Transverse colon (tissue), 4 donors: ENCODE results near the gene WASL. TPM values are rescaled to one million over a fixed set of nuclear protein-coding genes. Genes with fewer than 3 reads are reported as not detected.
A peak's percentile ranks its signal among the peaks of the same experiment; 100 is the strongest.
"Not testable (repeated sequence)": the region's sequence is repeated elsewhere in the genome, so short reads cannot be mapped to it uniquely, and the experiment has no call there.

Source experiments
- DNase-seq: peaks from one replicate; pipeline ENCODE4 v3.0.0-alpha.2; 2019
- H3K27ac ChIP-seq, 4 donors: fragments of 200-600 bp; sonication (generic); 2 replicates each; pipeline ENCODE4 v1.5.1; 2016 to 2018; ENCODE audit warnings: inconsistent platforms in 4 of 4
- H3K27me3 ChIP-seq: fragments of 200-600 bp; sonication (generic); 2 replicates; pipeline ENCODE4 v1.5.1; 2017; ENCODE audit warnings: inconsistent platforms
- H3K36me3 ChIP-seq, 4 donors: fragments of 200-600 bp; sonication (generic); 2 replicates each; pipeline ENCODE4 v1.5.1; 2017 to 2019; ENCODE audit warnings: inconsistent platforms in 4 of 4
- H3K4me1 ChIP-seq, 4 donors: fragments of 200-600 bp; sonication (generic); 2 replicates each; pipeline ENCODE4 v1.5.1; 2017 to 2020; ENCODE audit warnings: inconsistent platforms in 4 of 4
- H3K4me3 ChIP-seq, 4 donors: fragments of 200-600 bp; sonication (generic); 1 replicate in 1 of 4; 2 replicates in 3 of 4; pipeline versions ENCODE4 v1.5.1 to v1.6.1; 2017 to 2019; ENCODE audit warnings: inconsistent platforms in 4 of 4
- H3K9me3 ChIP-seq, 2 donors: fragments of 200-600 bp; sonication (generic); 2 replicates each; pipeline ENCODE4 v1.5.1; 2017 to 2019; ENCODE audit warnings: inconsistent platforms in 2 of 2
- EP300 ChIP-seq: sonication (generic); formaldehyde crosslinking; IDR thresholded peaks from one replicate; pipeline ENCODE4 v1.6.1; 2017; ENCODE audit warnings: antibody characterized with exemption, low read depth
- POLR2A ChIP-seq: fragments of 450-650 bp; IDR thresholded peaks from one replicate; pipeline ENCODE4 v1.6.1; 2016; ENCODE audit warnings: antibody characterized with exemption, mild to moderate bottlenecking, moderate library complexity
- POLR2AphosphoS5 ChIP-seq, 3 donors: sonication (generic); formaldehyde crosslinking; IDR thresholded peaks; one replicate each; pipeline ENCODE4 v1.6.1; 2016; ENCODE audit warnings: antibody characterized with exemption in 3 of 3
- WGBS, 2 donors: methylation state at CpG; one replicate each; pipeline ENCODE4 v1.1.5; 2018; ENCODE audit warnings: low coverage in 1 of 2; 5-methylcytosine and 5-hydroxymethylcytosine counted together
- in situ Hi-C, 4 donors: fragments of 200-750 bp; cut with MboI; loops; one replicate each; pipeline versions ENCODE4 v1.15.0 to v1.15.1; 2017; ENCODE audit warnings: low sequenced_read_pairs in 3 of 4, low pct_ligation_motif_present in 1 of 4, low pct_unique_long_range_greater_than_20kb in 1 of 4
- intact Hi-C: fragments of 100-400 bp; cut with DNase I; formaldehyde crosslinking; loops from one replicate; pipeline ENCODE4 v1.15.1; 2023; ENCODE audit warnings: low total_unique reads
- total RNA-seq, 4 donors: library from RNA; depleted of rRNA; stranded (reverse); fragments of >200 nt; gene quantifications; one replicate each; pipeline ENCODE4 v1.1.0, GENCODE V29; 2016
- TF ChIP-seq, protein P1 (sequence below), 5 experiments: fragments of 200-600 bp in 3 of 5; fragments of 450-650 bp in 2 of 5; sonication (generic) in 3 of 5; IDR thresholded peaks; 1 replicate in 2 of 5; 2 replicates in 3 of 5; pipeline ENCODE4 v1.5.1; 2016 to 2017; ENCODE audit warnings: antibody characterized with exemption in 5 of 5, inconsistent platforms in 3 of 5, mild to moderate bottlenecking in 2 of 5, moderate library complexity in 1 of 5

Gene WASL
- total RNA-seq, 4 donors from 2014 or later: 30.1 to 97.8 (median 65.7) TPM

DNA sequence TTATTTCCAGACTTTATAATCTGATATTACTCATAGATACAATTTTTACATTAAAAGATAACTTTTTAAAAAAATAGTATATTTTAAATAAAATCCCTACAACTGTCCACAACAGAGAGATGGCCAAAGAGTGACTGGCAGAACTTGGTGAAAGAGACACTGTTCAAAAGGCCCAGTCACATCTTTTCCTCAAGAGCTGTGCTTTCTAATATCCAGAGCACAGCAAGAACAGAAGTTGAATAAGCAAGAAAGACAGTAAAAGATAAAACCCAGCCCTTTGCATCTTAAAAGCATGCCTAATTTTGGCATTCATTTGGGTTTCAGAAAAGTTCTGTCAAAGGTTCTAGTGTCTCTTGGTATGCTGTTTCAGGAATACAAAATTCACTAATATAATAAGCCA is 6.9 kb downstream of the WASL start:
- no peaks in the 10 kb centered on the region for H3K27me3 ChIP-seq
- no peaks in the 10 kb centered on the region for H3K36me3 ChIP-seq
- no peak for DNase-seq
- H3K9me3 ChIP-seq: no peaks in the 10 kb centered on the region
- peaks cover 24 to 75% (median 47%) of the 10 kb centered on the region in 4 donors for H3K4me1 ChIP-seq
- in situ Hi-C loops: no loop called here
- TF ChIP-seq EP300 (no peak), POLR2A (no peak), POLR2AphosphoS5 (IDR thresholded peaks at IDR 0.05) (no peak)
- TF ChIP-seq, protein P1, sequence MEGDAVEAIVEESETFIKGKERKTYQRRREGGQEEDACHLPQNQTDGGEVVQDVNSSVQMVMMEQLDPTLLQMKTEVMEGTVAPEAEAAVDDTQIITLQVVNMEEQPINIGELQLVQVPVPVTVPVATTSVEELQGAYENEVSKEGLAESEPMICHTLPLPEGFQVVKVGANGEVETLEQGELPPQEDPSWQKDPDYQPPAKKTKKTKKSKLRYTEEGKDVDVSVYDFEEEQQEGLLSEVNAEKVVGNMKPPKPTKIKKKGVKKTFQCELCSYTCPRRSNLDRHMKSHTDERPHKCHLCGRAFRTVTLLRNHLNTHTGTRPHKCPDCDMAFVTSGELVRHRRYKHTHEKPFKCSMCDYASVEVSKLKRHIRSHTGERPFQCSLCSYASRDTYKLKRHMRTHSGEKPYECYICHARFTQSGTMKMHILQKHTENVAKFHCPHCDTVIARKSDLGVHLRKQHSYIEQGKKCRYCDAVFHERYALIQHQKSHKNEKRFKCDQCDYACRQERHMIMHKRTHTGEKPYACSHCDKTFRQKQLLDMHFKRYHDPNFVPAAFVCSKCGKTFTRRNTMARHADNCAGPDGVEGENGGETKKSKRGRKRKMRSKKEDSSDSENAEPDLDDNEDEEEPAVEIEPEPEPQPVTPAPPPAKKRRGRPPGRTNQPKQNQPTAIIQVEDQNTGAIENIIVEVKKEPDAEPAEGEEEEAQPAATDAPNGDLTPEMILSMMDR (IDR thresholded peaks at IDR 0.05): no peak
- H3K4me3 ChIP-seq: no peak overlapping the region
- intact Hi-C loops: no loop called here
- no peak overlapping the region for H3K27ac ChIP-seq

DNA sequence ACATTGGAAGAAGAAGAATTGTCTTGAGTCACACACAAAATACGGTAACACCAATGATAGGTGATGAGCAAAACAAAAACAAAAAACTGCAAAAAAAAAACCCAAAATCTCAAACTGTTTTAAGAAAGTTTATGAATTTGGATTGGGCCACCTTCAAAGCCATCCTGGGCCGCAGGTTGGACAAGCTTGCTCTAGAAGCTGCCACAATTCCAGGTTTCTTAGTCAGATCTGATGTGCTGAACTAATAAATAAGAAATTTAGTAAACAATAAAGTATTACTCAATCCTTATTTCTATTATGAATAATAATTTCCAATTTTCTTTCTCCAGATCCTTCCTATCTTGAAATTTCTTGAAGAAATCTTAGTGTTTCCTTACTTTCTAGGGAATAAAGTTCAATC is 10.0 kb downstream of the WASL start:
- intact Hi-C loops (no loop called here), in situ Hi-C loops (no loop called here)
- Histone ChIP-seq H3K27ac (peak overlapping the region; percentile 19 to 34 (median 27)), H3K27me3 (no peaks in the 10 kb centered on the region), H3K4me3 (no peak overlapping the region), H3K9me3 (peaks cover 0 to 5% of the 10 kb centered on the region in 2 donors), H3K36me3 (no peaks in the 10 kb centered on the region), H3K4me1 (peaks cover 6 to 61% (median 27%) of the 10 kb centered on the region in 4 donors)
- DNase-seq: no peak
- 89 to 100% methylated on average over 2 of the region's 2 CpGs for WGBS, 2 donors
- TF ChIP-seq POLR2AphosphoS5 (IDR thresholded peaks at IDR 0.05) (no peak), POLR2A (no peak), EP300 (no peak)
- TF ChIP-seq, protein P1 (IDR thresholded peaks at IDR 0.05): no peak

DNA sequence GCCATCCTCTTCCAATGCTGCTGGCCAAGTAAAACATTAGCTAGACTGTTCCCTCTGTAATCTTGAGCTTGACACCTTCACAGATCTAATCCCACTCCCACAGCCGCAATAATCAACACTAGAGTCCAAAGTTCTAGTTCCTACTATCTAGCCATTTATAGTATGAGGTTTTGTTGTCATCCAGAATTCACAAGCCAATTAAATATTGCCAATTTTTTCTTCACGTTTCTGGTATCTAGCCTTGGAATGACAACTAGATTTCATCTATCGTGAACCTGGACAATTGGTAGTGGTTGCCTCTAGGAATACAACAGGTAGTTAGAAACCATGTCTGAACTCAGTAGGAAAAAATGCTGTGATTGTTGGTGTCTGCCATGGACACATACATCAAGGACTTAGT is 10.4 kb downstream of the WASL start:
- no peak for DNase-seq
- in situ Hi-C loops (no loop called here), intact Hi-C loops (no loop called here)
- 57 to 58% methylated on average over 3 of the region's 3 CpGs for WGBS, 2 donors
- Histone ChIP-seq H3K27me3 (no peaks in the 10 kb centered on the region), H3K27ac (peak overlapping the region; percentile 19 to 34 (median 27)), H3K36me3 (no peaks in the 10 kb centered on the region), H3K4me1 (peaks cover 2 to 56% (median 23%) of the 10 kb centered on the region in 4 donors), H3K4me3 (no peak overlapping the region), H3K9me3 (peaks cover 0 to 5% of the 10 kb centered on the region in 2 donors)
- TF ChIP-seq POLR2AphosphoS5 (IDR thresholded peaks at IDR 0.05) (peak in 1 of 3 donors; percentile 37), POLR2A (no peak)

DNA sequence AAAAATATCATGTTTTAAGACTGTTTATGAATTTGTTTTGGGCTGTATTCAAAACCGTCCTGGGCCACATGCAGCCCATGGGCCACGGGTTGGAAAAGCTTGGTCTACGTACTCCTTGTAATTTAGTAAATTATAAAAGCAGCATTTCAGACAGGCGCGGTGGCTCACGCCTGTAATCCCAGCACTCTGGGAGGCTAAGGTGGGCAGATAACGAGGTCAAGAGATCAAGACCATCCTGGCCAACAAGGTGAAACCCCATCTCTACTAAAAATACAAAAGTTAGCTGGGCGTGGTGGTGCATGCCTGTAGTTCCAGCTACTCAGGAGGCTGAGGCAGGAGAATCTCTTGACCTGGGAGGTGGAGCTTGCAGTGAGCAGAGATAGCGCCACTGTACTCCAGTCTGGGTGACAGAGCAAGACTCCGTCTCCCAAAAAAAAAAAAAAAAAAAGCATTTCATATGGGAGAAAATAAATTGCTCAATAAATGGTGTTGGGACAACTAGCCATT is 11.6 kb downstream of the WASL start:
- intact Hi-C loops, H3K36me3 ChIP-seq, H3K9me3 ChIP-seq, in situ Hi-C loops, H3K4me3 ChIP-seq, DNase-seq, H3K27ac ChIP-seq, H3K27me3 ChIP-seq: not testable (repeated sequence)
- WGBS, 2 donors: 94 to 97% methylated on average over 8 to 10 of the region's 10 CpGs
- peaks cover 0 to 45% (median 16%) of the 10 kb centered on the region in 4 donors for H3K4me1 ChIP-seq

DNA sequence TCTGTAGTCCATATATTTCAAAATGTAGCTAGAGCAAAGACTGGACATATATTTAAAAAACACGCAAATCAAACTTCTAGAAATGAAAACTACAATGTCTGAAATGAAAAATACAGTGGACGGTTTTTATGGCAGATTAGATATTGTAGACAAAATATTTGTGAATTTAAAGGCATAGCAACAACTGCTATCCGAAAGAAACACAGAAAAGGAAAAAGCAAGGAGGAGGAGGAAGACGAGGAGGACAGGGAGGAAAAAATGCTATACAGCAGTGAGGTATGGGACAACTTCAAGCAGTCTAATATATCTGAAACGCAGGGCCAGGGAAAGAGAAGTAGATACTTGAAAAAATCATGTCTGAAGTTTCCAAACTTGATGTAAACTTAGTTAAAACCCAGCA is 13.3 kb downstream of the WASL start:
- DNase-seq: no peak
- in situ Hi-C loops: no loop called here
- H3K9me3 ChIP-seq: peaks cover 4 to 5% of the 10 kb centered on the region in 2 donors
- H3K4me3 ChIP-seq: no peak overlapping the region
- WGBS, 2 donors: 78 to 82% methylated on average over 3 to 5 of the region's 5 CpGs
- peaks cover 0 to 43% (median 10%) of the 10 kb centered on the region in 4 donors for H3K4me1 ChIP-seq
- no peaks in the 10 kb centered on the region for H3K36me3 ChIP-seq
- no peak for TF ChIP-seq EP300
- TF ChIP-seq, protein P1 (IDR thresholded peaks at IDR 0.05): no peak
- no peak for TF ChIP-seq POLR2AphosphoS5 (IDR thresholded peaks at IDR 0.05)
- no peak for TF ChIP-seq POLR2A
- intact Hi-C loops: no loop called here
- H3K27me3 ChIP-seq: no peaks in the 10 kb centered on the region
- no peak overlapping the region for H3K27ac ChIP-seq
